Measurements from ENCODE around the gene TREM1. TPM values are rescaled to one million over a fixed set of nuclear protein-coding genes. Genes with fewer than 3 reads are reported as not detected.

Gene TREM1
- total and polyA plus RNA-seq, 2 donors (not counting 3 experiments of a cell fraction or from before 2014, with no cell fraction given) = not detected

GRCh38 chr6:41268478-41268877 is 18.0 kb downstream of the TREM1 start:
- Histone ChIP-seq H3K79me2 (ENCODE audit: control insufficient read depth, insufficient read depth, low read length) (no peaks in the 10 kb centered on the region), H4K20me1 (replicated peaks; ENCODE audit: control insufficient read depth, extremely low read depth, insufficient read depth, low read length) (no peaks in the 10 kb centered on the region), H3K9me1 (replicated peaks; ENCODE audit: control insufficient read depth, extremely low read depth, insufficient read depth, low read length) (no peaks in the 10 kb centered on the region), H3K9ac (replicated peaks; ENCODE audit: extremely low read depth, insufficient read depth, low read length) (no peak overlapping the region), H3K4me2 (ENCODE audit: insufficient read depth, low read length) (no peak overlapping the region), H3K4me3 (replicated peaks in 1 of 3; ENCODE audit: insufficient read depth in 1 of 3, low read depth in 1 of 3, low read length in 3 of 3) (no peak overlapping the region), H3K27ac (ENCODE audit: insufficient read depth, low read depth, low read length) (no peak overlapping the region), H3K4me1 (ENCODE audit: control insufficient read depth, extremely low read depth, insufficient read depth, low read length) (no peaks in the 10 kb centered on the region), H2AFZ (ENCODE audit: low read depth, low read length) (no peak overlapping the region), H3K36me3 (ENCODE audit: control insufficient read depth in 2 of 2, extremely low read depth in 1 of 2, insufficient read depth in 2 of 2, low read length in 2 of 2) (no peaks in the 10 kb centered on the region), H3K9me3 (replicated peaks; ENCODE audit: control insufficient read depth, insufficient read depth, low read length) (no peaks in the 10 kb centered on the region), H3K27me3 (ENCODE audit: control insufficient read depth in 2 of 2, insufficient read depth in 2 of 2, low read length in 2 of 2) (no peaks in the 10 kb centered on the region)
- no TSS peak for BruUV-seq (replicated peaks)
- TF ChIP-seq POLR2AphosphoS5 (IDR thresholded peaks at IDR 0.05; ENCODE audit: insufficient read depth, low read depth, low read length) = no peak
- TF ChIP-seq EZH2 (IDR thresholded peaks at IDR 0.05; ENCODE audit: borderline replicate concordance, low read depth, low read length, severe bottlenecking) = no peak
- no peak for TF ChIP-seq MAX (IDR thresholded peaks at IDR 0.05; ENCODE audit: insufficient read depth, insufficient read length)
- no peak for TF ChIP-seq CTCF (IDR thresholded peaks at IDR 0.05; ENCODE audit: extremely low read depth in 1 of 2, insufficient read depth in 1 of 2, low read depth in 1 of 2, low read length in 2 of 2)
- no peak for TF ChIP-seq POLR2A (IDR thresholded peaks at IDR 0.05; ENCODE audit: low read depth, low read length)
- TF ChIP-seq MYC (IDR thresholded peaks at IDR 0.05; ENCODE audit: low read depth, low read length) = no peak
- TF ChIP-seq GATA2 (IDR thresholded peaks at IDR 0.05; ENCODE audit: insufficient read depth, insufficient read length, low read depth, low read length) = no peak
- TF ChIP-seq JUN (IDR thresholded peaks at IDR 0.05; ENCODE audit: borderline replicate concordance, insufficient read depth, insufficient read length, low read depth) = no peak
- TF ChIP-seq FOS (IDR thresholded peaks at IDR 0.05; ENCODE audit: borderline replicate concordance, insufficient read depth, low read length) = no peak
- DNase-seq (ENCODE audit: low read depth, low spot score) (no peak), FAIRE-seq (no peak)
- ChIA-PET POLR2A (no interaction called here), CTCF (no interaction called here)
- intact Hi-C loops (cut with micrococcal nuclease) = no loop called here
- dilution Hi-C loops (cut with MboI; ENCODE audit: extremely low pct_ligation_motif_present, low sequenced_read_pairs) = no loop called here

Measured in endothelial cell of umbilical vein (primary cell).